ENCODE measurements around the gene GRK6. TPM values are rescaled to one million over a fixed set of nuclear protein-coding genes. Genes with fewer than 3 reads are reported as not detected.
A peak's percentile ranks its signal among the peaks of the same experiment; 100 is the strongest.

Gene GRK6
- polyA plus RNA-seq, 1 of the 3 experiments (the other 2 are of a cell fraction), result 39.5 TPM

GRCh38 chr5:177459357-177459756 is 32.9 kb downstream of the GRK6 start:
- no peak for DNase-seq
- Histone ChIP-seq H3K9me2 (no peaks in the 10 kb centered on the region), H3K79me2 (ENCODE audit: insufficient read depth) (peaks cover 5% of the 10 kb centered on the region; the same call in 1 of the 2 replicates), H2AFZ (ENCODE audit: low read depth) (no peak overlapping the region), H3F3A (replicated peaks; ENCODE audit: insufficient read depth) (peaks cover 46% of the 10 kb centered on the region), H3K4me1 (ENCODE audit: control insufficient read depth in 1 of 2, insufficient read depth in 2 of 2, low read depth in 1 of 2, low read length in 1 of 2) (peaks cover 5 to 53% of the 10 kb centered on the region in 2 experiments), H3K27me3 (ENCODE audit: insufficient read depth) (no peaks in the 10 kb centered on the region), H3K9me3 (no peaks in the 10 kb centered on the region), H3K36me3 (replicated peaks in 1 of 2; ENCODE audit: control insufficient read depth in 1 of 2, insufficient read depth in 2 of 2, low read length in 1 of 2) (peaks cover 28 to 58% of the 10 kb centered on the region in 2 experiments), H3K4me2 (no peak overlapping the region), H3K9ac (no peak overlapping the region), H4K20me1 (ENCODE audit: insufficient read depth) (peaks cover 58% of the 10 kb centered on the region), H3K4me3 (ENCODE audit: low read depth in 2 of 2, low read length in 1 of 2) (no peak overlapping the region), H3K27ac (ENCODE audit: low read depth in 2 of 2, low read length in 1 of 2) (peak overlapping the region; percentile 56 to 84; a peak in 3 of 4 replicates)
- POLR2A ChIA-PET, result interaction anchor here (0.7 to 4.6 kb wide), 3 partner anchors 10 to 16 kb away, joined by 4 to 43 read pairs (median 11); no protein-coding TSS in a partner anchor
- WGBS (ENCODE audit: low lambda C conversion rate), result 78% methylated on average over 11 of the region's 11 CpGs
- TF ChIP-seq POLR2AphosphoS5 (IDR thresholded peaks at IDR 0.05; ENCODE audit: low read depth, low read length) (0 out of 2 replicates have a peak, but pooled peaks have one; percentile 2), PBX3 (IDR thresholded peaks at IDR 0.05) (no peak)
- CTCF ChIA-PET, result interaction anchor here (1.0 to 10.2 kb wide), 6 partner anchors 15 to 150 kb away, joined by 3 to 375 read pairs (median 26); partner anchors contain the start of genes DBN1, F12 and PFN3

GRCh38 chr5:177459819-177460628 is 33.5 kb downstream of the GRK6 start:
- no peaks in the 10 kb centered on the region for H3K27me3 ChIP-seq (ENCODE audit: insufficient read depth)
- 78% methylated on average over 3 of the region's 28 CpGs for WGBS (ENCODE audit: low lambda C conversion rate)
- H3F3A ChIP-seq (replicated peaks; ENCODE audit: insufficient read depth), result peaks cover 48% of the 10 kb centered on the region
- no peaks in the 10 kb centered on the region for H3K9me3 ChIP-seq
- no peak for DNase-seq
- H3K79me2 ChIP-seq (ENCODE audit: insufficient read depth), result peaks cover 5% of the 10 kb centered on the region; the same call in 1 of the 2 replicates
- no peaks in the 10 kb centered on the region for H3K9me2 ChIP-seq
- H3K9ac ChIP-seq, result no peak overlapping the region
- no peak for TF ChIP-seq FOSL2 (IDR thresholded peaks at IDR 0.05; ENCODE audit: borderline replicate concordance, low read depth)
- TF ChIP-seq PBX3 (IDR thresholded peaks at IDR 0.05), result no peak
- no peak for TF ChIP-seq POLR2AphosphoS5 (IDR thresholded peaks at IDR 0.05; ENCODE audit: low read depth, low read length)
- no peak for TF ChIP-seq RXRA (IDR thresholded peaks at IDR 0.05; ENCODE audit: borderline replicate concordance, low read depth)
- no peak for TF ChIP-seq JUND (IDR thresholded peaks at IDR 0.05)
- TF ChIP-seq RFX5 (IDR thresholded peaks at IDR 0.05; ENCODE audit: low read length), result no peak
- TF ChIP-seq TCF12 (IDR thresholded peaks at IDR 0.05), result no peak
- no peak for TF ChIP-seq CTCF (IDR thresholded peaks at IDR 0.05)
- no peak for TF ChIP-seq TEAD4 (IDR thresholded peaks at IDR 0.05; ENCODE audit: borderline replicate concordance, insufficient read depth)
- TF ChIP-seq ZBTB33 (IDR thresholded peaks at IDR 0.05; ENCODE audit: borderline replicate concordance, low read depth), result no peak
- no peak for TF ChIP-seq MAX (IDR thresholded peaks at IDR 0.05; ENCODE audit: low read depth)
- no peak for TF ChIP-seq GATA2 (CRISPR knock-in tag; IDR thresholded peaks at IDR 0.05)
- no peak for TF ChIP-seq GABPA (IDR thresholded peaks at IDR 0.05; ENCODE audit: low read depth)
- TF ChIP-seq NRF1 (IDR thresholded peaks at IDR 0.05; ENCODE audit: low read depth, low read length), result no peak
- TF ChIP-seq EP300 (IDR thresholded peaks at IDR 0.05; ENCODE audit: borderline replicate concordance in 1 of 2, low read depth in 1 of 2, low read length in 1 of 2), result no peak
- TF ChIP-seq USF1 (IDR thresholded peaks at IDR 0.05; ENCODE audit: borderline replicate concordance, low read depth), result no peak
- H3K4me2 ChIP-seq, result no peak overlapping the region
- H3K27ac ChIP-seq (ENCODE audit: low read depth in 2 of 2, low read length in 1 of 2), result peak overlapping the region in 1 of 2 experiments; percentile 56; a peak in 2 of 4 replicates
- no peak overlapping the region for H2AFZ ChIP-seq (ENCODE audit: low read depth)
- H3K4me1 ChIP-seq (ENCODE audit: control insufficient read depth in 1 of 2, insufficient read depth in 2 of 2, low read depth in 1 of 2, low read length in 1 of 2), result peaks cover 5 to 50% of the 10 kb centered on the region in 2 experiments
- POLR2A ChIA-PET, result interaction anchor here (0.7 to 4.6 kb wide), 4 partner anchors 9 to 56 kb away, joined by 4 to 43 read pairs (median 8); no protein-coding TSS in a partner anchor
- CTCF ChIA-PET, result interaction anchor here (1.0 to 10.2 kb wide), 5 partner anchors 14 to 55 kb away, joined by 3 to 375 read pairs (median 42); partner anchors contain the start of genes DBN1, F12 and PFN3
- H4K20me1 ChIP-seq (ENCODE audit: insufficient read depth), result peaks cover 55% of the 10 kb centered on the region
- H3K4me3 ChIP-seq (ENCODE audit: low read depth in 2 of 2, low read length in 1 of 2), result no peak overlapping the region
- peaks cover 33 to 58% of the 10 kb centered on the region in 2 experiments for H3K36me3 ChIP-seq (replicated peaks in 1 of 2; ENCODE audit: control insufficient read depth in 1 of 2, insufficient read depth in 2 of 2, low read length in 1 of 2)
